Measurements from ENCODE around the gene SH2D3A. TPM values are rescaled to one million over a fixed set of nuclear protein-coding genes. Genes with fewer than 3 reads are reported as not detected.

SH2D3A gene
- total RNA-seq, 6 experiments from 2014 or later: not detected

DNA sequence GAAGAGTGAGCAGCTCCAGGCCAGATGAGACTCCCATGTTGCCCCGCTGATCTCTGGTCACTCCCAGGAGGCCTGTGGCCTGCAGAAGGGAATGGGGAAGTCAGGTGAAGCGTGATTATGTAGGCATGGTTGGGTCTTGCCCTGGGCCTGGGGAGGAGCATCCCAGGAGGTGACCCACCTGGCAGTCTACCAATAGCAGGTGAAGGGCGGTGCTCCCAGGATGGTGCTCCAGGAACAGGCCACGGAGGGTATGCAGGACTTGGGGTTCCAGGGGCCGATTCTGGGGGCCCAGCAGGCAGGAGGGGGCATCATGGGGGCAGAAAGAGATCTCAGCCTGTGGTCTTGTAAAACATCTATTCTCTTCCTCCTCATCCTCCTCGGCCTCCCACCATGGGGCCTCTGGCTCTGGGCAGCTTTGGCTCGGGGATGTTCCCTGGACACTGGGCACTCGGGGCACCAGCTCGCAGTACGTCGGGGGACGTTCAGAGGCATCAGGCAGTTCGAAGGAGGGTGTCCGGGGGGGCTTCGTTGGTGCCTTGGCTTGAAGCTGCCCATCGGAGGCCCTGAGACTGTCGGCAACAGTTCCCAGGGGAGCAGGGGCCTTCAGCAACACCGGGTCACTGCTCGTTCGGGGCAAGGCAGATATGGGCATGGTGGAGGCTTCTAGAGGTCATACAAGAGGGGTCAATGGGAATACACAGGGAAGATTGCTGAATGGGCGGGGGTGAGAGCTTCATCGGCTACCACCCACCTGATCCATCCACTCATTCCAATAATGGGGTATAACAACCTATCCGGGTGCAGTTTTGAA, 12.4 kb downstream of the SH2D3A start:
- peaks cover 3% of the 10 kb centered on the region; the same call in 1 of the 2 replicates for H3K27me3 Mint-ChIP-seq (ENCODE audit: insufficient read depth)
- H3K27ac Mint-ChIP-seq: no peak overlapping the region
- peaks cover 4% of the 10 kb centered on the region for H3K36me3 Mint-ChIP-seq (ENCODE audit: low read depth)
- TF ChIP-seq, protein P1, sequence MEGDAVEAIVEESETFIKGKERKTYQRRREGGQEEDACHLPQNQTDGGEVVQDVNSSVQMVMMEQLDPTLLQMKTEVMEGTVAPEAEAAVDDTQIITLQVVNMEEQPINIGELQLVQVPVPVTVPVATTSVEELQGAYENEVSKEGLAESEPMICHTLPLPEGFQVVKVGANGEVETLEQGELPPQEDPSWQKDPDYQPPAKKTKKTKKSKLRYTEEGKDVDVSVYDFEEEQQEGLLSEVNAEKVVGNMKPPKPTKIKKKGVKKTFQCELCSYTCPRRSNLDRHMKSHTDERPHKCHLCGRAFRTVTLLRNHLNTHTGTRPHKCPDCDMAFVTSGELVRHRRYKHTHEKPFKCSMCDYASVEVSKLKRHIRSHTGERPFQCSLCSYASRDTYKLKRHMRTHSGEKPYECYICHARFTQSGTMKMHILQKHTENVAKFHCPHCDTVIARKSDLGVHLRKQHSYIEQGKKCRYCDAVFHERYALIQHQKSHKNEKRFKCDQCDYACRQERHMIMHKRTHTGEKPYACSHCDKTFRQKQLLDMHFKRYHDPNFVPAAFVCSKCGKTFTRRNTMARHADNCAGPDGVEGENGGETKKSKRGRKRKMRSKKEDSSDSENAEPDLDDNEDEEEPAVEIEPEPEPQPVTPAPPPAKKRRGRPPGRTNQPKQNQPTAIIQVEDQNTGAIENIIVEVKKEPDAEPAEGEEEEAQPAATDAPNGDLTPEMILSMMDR (IDR thresholded peaks at IDR 0.05): no peak
- no peak overlapping the region for H3K4me3 Mint-ChIP-seq
- no peak for DNase-seq
- no peaks in the 10 kb centered on the region for H3K9me3 Mint-ChIP-seq
- H3K4me1 Mint-ChIP-seq (ENCODE audit: low read depth): no peaks in the 10 kb centered on the region

GRCh38 chr19:6754136-6754535, 13.1 kb downstream of the SH2D3A start:
- H3K4me1 Mint-ChIP-seq (ENCODE audit: low read depth): no peaks in the 10 kb centered on the region
- H3K9me3 Mint-ChIP-seq: no peaks in the 10 kb centered on the region
- H3K4me3 Mint-ChIP-seq: no peak overlapping the region
- peaks cover 11% of the 10 kb centered on the region for H3K36me3 Mint-ChIP-seq (ENCODE audit: low read depth)
- TF ChIP-seq, protein P1 (IDR thresholded peaks at IDR 0.05): no peak
- H3K27me3 Mint-ChIP-seq (ENCODE audit: insufficient read depth): peaks cover 3% of the 10 kb centered on the region; the same call in 1 of the 2 replicates
- no peak overlapping the region for H3K27ac Mint-ChIP-seq
- DNase-seq: no peak

DNA sequence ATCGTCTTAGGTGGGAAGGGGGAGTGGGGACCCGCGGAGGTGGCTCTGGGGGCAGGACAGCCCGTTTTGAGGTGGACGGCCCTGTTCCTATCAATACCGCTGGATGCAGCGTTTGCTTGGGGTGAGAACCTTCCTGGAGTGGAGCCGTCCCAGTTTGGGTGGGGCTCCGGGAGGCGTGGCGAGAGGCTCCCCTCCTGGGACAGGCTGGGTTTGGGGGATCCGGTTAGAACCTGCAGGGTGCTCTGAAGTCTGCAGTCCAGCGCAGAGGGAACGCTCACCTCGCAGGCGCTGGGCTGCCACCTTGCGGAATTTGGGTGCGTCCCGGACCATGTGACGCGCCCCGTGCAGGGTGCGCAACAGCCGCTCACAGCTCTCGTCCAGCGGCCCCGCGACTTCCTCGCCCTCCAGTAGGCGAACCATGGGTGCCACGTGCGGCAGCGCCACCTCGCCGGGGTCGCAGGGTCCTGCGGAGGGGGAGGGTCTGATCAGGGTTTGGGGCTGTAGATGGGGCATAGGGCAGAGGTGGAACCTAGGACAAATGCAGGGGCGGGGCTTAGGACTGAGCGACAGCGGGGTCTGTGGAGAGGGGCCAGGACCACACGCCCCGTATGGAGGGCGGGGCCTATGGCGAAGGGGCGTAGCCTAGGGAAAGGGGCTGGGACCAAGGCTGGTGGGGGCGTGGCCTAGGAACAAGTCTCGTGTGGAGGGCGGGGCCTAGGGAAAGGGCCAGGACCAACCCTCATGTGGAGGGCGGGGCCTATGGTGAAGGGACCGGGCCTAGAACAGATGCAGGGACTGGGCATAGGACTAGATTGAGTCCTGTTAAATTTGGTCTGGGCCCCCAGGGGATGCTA, 13.8 kb downstream of the SH2D3A start:
- Mint-ChIP-seq H3K9me3 (no peaks in the 10 kb centered on the region), H3K36me3 (ENCODE audit: low read depth) (peaks cover 19% of the 10 kb centered on the region), H3K27me3 (ENCODE audit: insufficient read depth) (peaks cover 2% of the 10 kb centered on the region; the same call in 1 of the 2 replicates), H3K4me1 (ENCODE audit: low read depth) (no peaks in the 10 kb centered on the region), H3K27ac (peak overlapping the region; percentile 68), H3K4me3 (peak overlapping the region; percentile 69)
- DNase-seq: peak; percentile 64
- TF ChIP-seq, protein P1 (IDR thresholded peaks at IDR 0.05): peak; percentile 71

GRCh38 chr19:6752256-6753177, 14.7 kb downstream of the SH2D3A start:
- peaks cover 19% of the 10 kb centered on the region for H3K36me3 Mint-ChIP-seq (ENCODE audit: low read depth)
- no peak for DNase-seq
- no peaks in the 10 kb centered on the region for H3K9me3 Mint-ChIP-seq
- H3K27me3 Mint-ChIP-seq (ENCODE audit: insufficient read depth): no peaks in the 10 kb centered on the region
- no peaks in the 10 kb centered on the region for H3K4me1 Mint-ChIP-seq (ENCODE audit: low read depth)
- peak overlapping the region; percentile 68 for H3K27ac Mint-ChIP-seq
- peak overlapping the region; percentile 69 for H3K4me3 Mint-ChIP-seq
- TF ChIP-seq, protein P1 (IDR thresholded peaks at IDR 0.05): no peak

GRCh38 chr19:6751189-6751588, 16.0 kb downstream of the SH2D3A start:
- Mint-ChIP-seq H3K4me3 (no peak overlapping the region), H3K4me1 (ENCODE audit: low read depth) (no peaks in the 10 kb centered on the region), H3K27ac (no peak overlapping the region), H3K27me3 (ENCODE audit: insufficient read depth) (no peaks in the 10 kb centered on the region), H3K36me3 (ENCODE audit: low read depth) (peaks cover 19% of the 10 kb centered on the region), H3K9me3 (no peaks in the 10 kb centered on the region)
- DNase-seq: no peak
- TF ChIP-seq, protein P1 (IDR thresholded peaks at IDR 0.05): no peak
